Measurements from ENCODE around the gene E2F4.

E2F4 gene

GRCh38 chr16:67188798-67189197 is 3.2 kb upstream of the E2F4 start (continued):
- TF ChIP-seq PATZ1 (CRISPR knock-in tag; IDR thresholded peaks at IDR 0.05; ENCODE audit: borderline replicate concordance) = no peak
- TF ChIP-seq ZFP3 (CRISPR knock-in tag; IDR thresholded peaks at IDR 0.05) = no peak

GRCh38 chr16:67190041-67190440 is 1.9 kb upstream of the E2F4 start, which contains the start of gene EXOC3L1:
TSS of gene EXOC3L1 (minus strand) at chr16:67190136. CDS start at chr16:67189676, 460 bp downstream.
- no peak for ATAC-seq
- TF ChIP-seq ZNF8 (CRISPR knock-in tag; IDR thresholded peaks at IDR 0.05) = no peak
- no peak for TF ChIP-seq TCF4 (CRISPR knock-in tag; IDR thresholded peaks at IDR 0.05; ENCODE audit: borderline replicate concordance)
- no peak for TF ChIP-seq CREB5 (CRISPR knock-in tag; IDR thresholded peaks at IDR 0.05; ENCODE audit: low read depth)
- TF ChIP-seq SNAI2 (CRISPR knock-in tag; IDR thresholded peaks at IDR 0.05) = no peak
- TF ChIP-seq OSR1 (CRISPR knock-in tag; IDR thresholded peaks at IDR 0.05) = no peak
- TF ChIP-seq PPARA (CRISPR knock-in tag; IDR thresholded peaks at IDR 0.05; ENCODE audit: borderline replicate concordance) = no peak
- no peak for TF ChIP-seq TOX (CRISPR knock-in tag; IDR thresholded peaks at IDR 0.05; ENCODE audit: borderline replicate concordance)
- TF ChIP-seq ARNTL (CRISPR knock-in tag; IDR thresholded peaks at IDR 0.05; ENCODE audit: borderline replicate concordance, low read depth) = no peak
- TF ChIP-seq ZC3H10 (CRISPR knock-in tag; IDR thresholded peaks at IDR 0.05) = no peak
- TF ChIP-seq ESRRG (CRISPR knock-in tag; IDR thresholded peaks at IDR 0.05) = no peak
- no peak for TF ChIP-seq TSHZ2 (CRISPR knock-in tag; IDR thresholded peaks at IDR 0.05)
- TF ChIP-seq POU6F1 (CRISPR knock-in tag; IDR thresholded peaks at IDR 0.05; ENCODE audit: borderline replicate concordance, low read depth) = no peak
- no peak for TF ChIP-seq ISL1 (CRISPR knock-in tag; IDR thresholded peaks at IDR 0.05)
- no peak for TF ChIP-seq BACH2 (CRISPR knock-in tag; IDR thresholded peaks at IDR 0.05; ENCODE audit: borderline replicate concordance)
- no peak for TF ChIP-seq CSRNP3 (CRISPR knock-in tag; IDR thresholded peaks at IDR 0.05)
- no peak for TF ChIP-seq ZFP3 (CRISPR knock-in tag; IDR thresholded peaks at IDR 0.05)

GRCh38 chr16:67190448-67191399 is 1.2 kb upstream of the E2F4 start:
- no peak for TF ChIP-seq RARB (CRISPR knock-in tag; IDR thresholded peaks at IDR 0.05)
- TF ChIP-seq ZFP30 (CRISPR knock-in tag; IDR thresholded peaks at IDR 0.05) = no peak
- TF ChIP-seq GLIS3 (CRISPR knock-in tag; IDR thresholded peaks at IDR 0.05) = no peak
- no peak for TF ChIP-seq PPARA (CRISPR knock-in tag; IDR thresholded peaks at IDR 0.05; ENCODE audit: borderline replicate concordance)
- TF ChIP-seq TSHZ2 (CRISPR knock-in tag; IDR thresholded peaks at IDR 0.05) = no peak
- TF ChIP-seq ESRRG (CRISPR knock-in tag; IDR thresholded peaks at IDR 0.05) = no peak
- no peak for TF ChIP-seq ZNF8 (CRISPR knock-in tag; IDR thresholded peaks at IDR 0.05)
- no peak for TF ChIP-seq ZFP3 (CRISPR knock-in tag; IDR thresholded peaks at IDR 0.05)
- no peak for ATAC-seq

Measured in SK-N-SH treated with all-trans-retinoic acid at 6 μM for 48 hours (cell line).